Measurements from ENCODE around the gene ST3GAL4. TPM values are rescaled to one million over a fixed set of nuclear protein-coding genes. Genes with fewer than 3 reads are reported as not detected.

ST3GAL4 gene
- total RNA-seq, 6 experiments from 2014 or later, result 7.0 to 25.6 (median 17.5) TPM

GRCh38 chr11:126426106-126426505 lies 70.6 kb downstream of the ST3GAL4 start:
- DNase-seq, result no peak
- H3K4me3 ChIP-seq, result no peak overlapping the region
- WGBS (ENCODE audit: insufficient coverage, low coverage, low lambda C conversion rate, missing lambda C conversion rate), result 90% methylated on average over 2 of the region's 3 CpGs
- H3K27me3 ChIP-seq, result no peaks in the 10 kb centered on the region
- TF ChIP-seq POLR2A (IDR thresholded peaks at IDR 0.05) (no peak), CTCF (IDR thresholded peaks at IDR 0.05) (no peak)
- H3K36me3 ChIP-seq, result no peaks in the 10 kb centered on the region
- no peaks in the 10 kb centered on the region for H3K4me1 ChIP-seq
- ATAC-seq, result no peak
- H3K27ac ChIP-seq, result no peak overlapping the region
- no peaks in the 10 kb centered on the region for H3K9me3 ChIP-seq
- intact Hi-C loops (cut with DNase I), result no loop called here

GRCh38 chr11:126426820-126427749 lies 71.6 kb downstream of the ST3GAL4 start:
- TF ChIP-seq CTCF (IDR thresholded peaks at IDR 0.05) (no peak), POLR2A (IDR thresholded peaks at IDR 0.05) (no peak)
- ATAC-seq (no peak), DNase-seq (no peak)
- H3K36me3 ChIP-seq, result no peaks in the 10 kb centered on the region
- intact Hi-C loops (cut with DNase I), result no loop called here
- WGBS (ENCODE audit: insufficient coverage, low coverage, low lambda C conversion rate, missing lambda C conversion rate), result 76% methylated on average over 14 of the region's 14 CpGs
- no peaks in the 10 kb centered on the region for H3K4me1 ChIP-seq
- H3K27me3 ChIP-seq, result no peaks in the 10 kb centered on the region
- H3K9me3 ChIP-seq, result no peaks in the 10 kb centered on the region
- H3K27ac ChIP-seq, result no peak overlapping the region
- H3K4me3 ChIP-seq, result no peak overlapping the region

DNA sequence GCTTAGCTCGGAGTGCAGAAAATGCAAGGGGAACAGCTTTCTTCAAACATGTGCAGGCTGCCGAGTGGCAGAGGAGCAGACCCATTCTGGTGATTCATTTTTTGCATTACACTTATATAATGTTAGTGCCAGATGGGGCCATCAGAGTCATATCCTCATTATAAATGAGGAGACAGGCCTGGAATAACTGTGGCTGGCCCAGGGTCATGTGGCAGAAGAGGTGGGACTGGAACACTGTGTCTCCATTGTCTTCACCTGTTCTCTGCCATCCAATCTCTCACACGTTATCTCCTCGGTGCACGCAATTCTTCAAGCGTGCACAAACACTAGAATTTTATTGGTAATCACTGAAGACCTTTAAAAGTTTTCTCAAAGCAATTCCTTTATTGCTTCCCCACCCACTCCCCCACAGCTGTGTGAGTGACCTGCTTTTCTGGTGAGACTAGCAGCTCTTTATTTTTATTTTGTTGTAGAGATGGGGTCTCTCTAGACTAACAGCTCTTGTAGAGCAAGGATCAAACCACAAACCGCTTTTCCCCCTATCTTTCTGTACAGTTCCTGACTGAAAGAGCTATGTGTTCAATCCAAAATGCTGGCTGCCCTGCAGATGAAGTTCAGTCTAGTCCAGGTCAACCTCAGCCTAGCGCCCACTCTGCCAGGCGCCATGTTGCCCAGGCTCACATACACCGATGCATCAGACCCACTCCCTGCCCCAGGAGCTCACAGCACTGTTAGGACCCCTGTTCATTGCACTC lies 75.3 kb downstream of the ST3GAL4 start:
- H3K27me3 ChIP-seq, result no peaks in the 10 kb centered on the region
- no peaks in the 10 kb centered on the region for H3K4me1 ChIP-seq
- no peak overlapping the region for H3K4me3 ChIP-seq
- intact Hi-C loops (cut with DNase I), result no loop called here
- H3K36me3 ChIP-seq, result no peaks in the 10 kb centered on the region
- ATAC-seq (no peak), DNase-seq (no peak)
- no peak overlapping the region for H3K27ac ChIP-seq
- H3K9me3 ChIP-seq, result no peaks in the 10 kb centered on the region
- WGBS (ENCODE audit: insufficient coverage, low coverage, low lambda C conversion rate, missing lambda C conversion rate), result 86% methylated on average over 1 of the region's 10 CpGs
- TF ChIP-seq POLR2A (IDR thresholded peaks at IDR 0.05) (no peak), CTCF (IDR thresholded peaks at IDR 0.05) (no peak)

- WGBS (ENCODE audit: insufficient coverage, low coverage, low lambda C conversion rate, missing lambda C conversion rate), result 67% methylated on average over 19 of the region's 23 CpGs
- ATAC-seq, result peak; percentile 63 to 71 (median 66)
- H3K9me3 ChIP-seq, result no peaks in the 10 kb centered on the region
- intact Hi-C loops (cut with DNase I), result no loop called here
- no peak overlapping the region for H3K27ac ChIP-seq
- no peaks in the 10 kb centered on the region for H3K36me3 ChIP-seq
- DNase-seq, result no peak
- no peak for TF ChIP-seq CTCF (IDR thresholded peaks at IDR 0.05)
- TF ChIP-seq POLR2A (IDR thresholded peaks at IDR 0.05), result no peak
- no peaks in the 10 kb centered on the region for H3K27me3 ChIP-seq
- H3K4me1 ChIP-seq, result no peaks in the 10 kb centered on the region
- H3K4me3 ChIP-seq, result no peak overlapping the region
Measured at GRCh38 chr11:126431401-126432064, 76.0 kb downstream of the ST3GAL4 start.

All from right lobe of liver (tissue), 6 donors.